WI38 (cell line): Measurements from ENCODE around the gene MGAT4A.
A peak's percentile ranks its signal among the peaks of the same experiment; 100 is the strongest.
"Not testable (repeated sequence)": the region's sequence is repeated elsewhere in the genome, so short reads cannot be mapped to it uniquely, and the experiment has no call there.

Experiments used
- H3K4me3 ChIP-seq: 2 replicates; pipeline ENCODE4 v1.5.1; 2011; ENCODE audit warnings: low read depth, mild to moderate bottlenecking, control low read depth, low read length
- CTCF ChIP-seq: IDR thresholded peaks from 2 replicates; pipeline ENCODE4 v1.5.1; 2012; ENCODE audit warnings: low read depth, mild to moderate bottlenecking, control low read depth, low read length

The MGAT4A gene

DNA sequence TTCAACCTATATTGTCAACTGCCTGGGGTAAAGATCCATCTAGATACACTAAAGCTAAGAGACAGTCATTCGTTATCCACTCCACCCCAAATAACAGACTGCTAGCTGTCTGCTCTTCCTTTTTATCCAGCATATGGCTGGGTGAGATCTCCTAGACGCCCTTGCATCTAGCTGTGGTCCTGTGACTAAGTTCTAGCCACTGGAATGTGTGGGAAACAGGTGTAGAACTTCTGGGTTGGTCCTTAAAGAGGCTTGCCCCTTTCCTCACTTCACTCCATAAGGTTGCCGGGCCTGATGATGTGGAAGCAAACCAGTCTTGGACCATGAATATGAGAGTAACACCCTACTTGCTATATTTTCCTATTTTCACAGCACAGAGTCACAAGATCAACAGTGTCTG is 125.9 kb downstream of the MGAT4A start:
- H3K4me3 ChIP-seq, result no peak overlapping the region
- TF ChIP-seq CTCF, result no peak

GRCh38 chr2:98604547-98604946 is 126.4 kb downstream of the MGAT4A start:
- TF ChIP-seq CTCF, result no peak
- no peak overlapping the region for H3K4me3 ChIP-seq

DNA sequence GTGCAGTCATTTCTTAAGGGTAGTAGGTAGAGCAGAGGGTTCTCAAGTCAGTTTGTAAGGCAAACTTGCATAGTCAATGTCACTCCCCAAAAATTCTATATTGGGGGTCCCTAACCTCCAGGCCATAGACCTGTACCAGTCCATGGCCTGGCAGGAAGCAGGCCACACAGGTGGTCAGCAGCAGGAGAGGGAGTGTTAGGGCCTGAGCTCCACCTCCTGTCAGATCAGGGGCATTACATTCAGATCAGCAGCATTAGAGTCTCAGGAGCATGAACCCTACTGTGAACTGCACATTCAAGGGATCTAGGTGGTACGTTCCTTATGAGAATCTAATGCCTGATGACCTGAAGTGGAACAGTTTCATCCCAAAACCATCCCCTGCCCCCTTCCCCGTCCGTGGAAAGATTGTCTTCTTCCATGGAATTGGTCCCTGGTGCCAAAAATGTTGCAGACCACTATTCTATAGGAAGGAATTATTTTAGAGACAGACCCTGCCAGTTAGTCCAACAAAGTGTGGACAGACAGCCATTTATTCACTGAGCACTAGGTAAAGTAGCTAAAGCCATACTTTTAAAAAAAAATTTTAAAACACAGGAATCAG is 129.3 kb downstream of the MGAT4A start:
- H3K4me3 ChIP-seq, result no peak overlapping the region
- TF ChIP-seq CTCF, result peak; percentile 57

DNA sequence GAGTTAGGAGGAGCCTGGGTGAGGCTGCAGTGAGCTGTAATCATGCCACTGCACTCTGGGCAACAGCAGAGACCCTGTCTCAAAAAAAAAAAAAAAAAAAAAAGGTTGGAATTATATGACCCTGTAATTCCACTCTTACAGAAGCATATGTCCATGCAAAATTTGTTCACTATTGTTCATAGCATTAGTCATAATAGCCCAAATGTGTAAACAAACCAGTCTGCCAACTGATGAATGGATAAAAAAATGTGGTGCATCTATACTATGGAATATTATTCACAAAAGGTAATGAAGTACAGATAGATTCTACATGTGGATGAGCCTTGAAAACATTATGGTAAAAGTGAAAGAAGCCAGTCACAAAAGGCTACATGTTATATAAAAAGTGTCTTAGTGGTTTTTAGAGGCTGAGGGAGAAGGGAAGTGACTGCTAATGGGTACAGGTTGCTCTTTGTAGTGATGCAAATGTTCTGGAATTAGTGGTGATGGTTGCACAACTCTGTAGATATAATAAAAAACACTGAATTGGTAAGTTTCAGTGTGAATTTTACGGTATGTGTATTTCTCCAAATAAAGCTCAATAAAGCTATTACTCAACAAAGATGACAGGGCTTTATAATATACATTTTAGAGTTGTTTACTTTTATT is 132.0 kb downstream of the MGAT4A start:
- no peak for TF ChIP-seq CTCF
- H3K4me3 ChIP-seq, result no peak overlapping the region

- not testable (repeated sequence) for H3K4me3 ChIP-seq
Observed at GRCh38 chr2:98594665-98595064, 136.3 kb downstream of the MGAT4A start.

DNA sequence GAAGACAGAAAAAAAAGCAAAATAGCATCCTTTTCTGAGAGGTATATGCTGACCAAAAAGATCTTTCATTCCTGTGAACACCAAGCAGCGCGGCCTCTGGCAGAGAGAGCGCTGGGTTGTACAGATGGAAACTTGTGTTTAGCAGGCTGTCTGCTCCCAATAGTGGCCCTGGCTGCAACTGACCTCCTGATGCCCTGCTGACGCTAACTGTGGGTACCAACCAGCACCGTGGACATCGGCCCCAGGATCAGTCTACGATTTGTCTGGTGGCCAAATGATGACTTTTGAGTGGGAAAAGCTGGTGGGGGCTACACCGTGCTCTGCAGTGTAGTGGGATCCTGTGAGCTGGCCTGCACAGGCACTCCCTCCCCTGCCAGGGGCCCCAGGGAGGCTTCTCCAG is 138.4 kb downstream of the MGAT4A start:
- TF ChIP-seq CTCF, result no peak

DNA sequence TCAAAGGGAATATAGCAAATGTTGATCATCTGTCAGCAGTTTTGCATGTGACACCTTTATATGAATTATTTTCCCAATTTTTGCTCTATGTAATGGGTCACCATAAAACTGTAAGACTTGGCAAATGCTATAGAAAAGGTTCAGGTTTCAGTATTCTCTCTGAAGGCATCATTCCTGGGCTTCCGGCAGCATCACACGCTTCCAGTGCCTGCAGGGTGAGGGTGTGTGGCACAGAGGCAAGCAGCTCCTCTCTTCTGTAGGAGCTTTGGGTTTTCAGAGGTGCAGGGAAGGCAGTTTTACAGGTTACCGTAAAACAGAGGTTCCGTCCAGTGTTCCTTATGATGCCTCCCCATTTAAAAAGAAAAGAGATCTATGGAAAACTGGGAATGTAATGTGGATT is 141.4 kb downstream of the MGAT4A start:
- no peak overlapping the region for H3K4me3 ChIP-seq
- no peak for TF ChIP-seq CTCF

More for the DNA sequence above, 138.4 kb downstream of the MGAT4A start:
- no peak overlapping the region for H3K4me3 ChIP-seq
